SU-DHL-6 (cell line): ENCODE measurements around the gene ANKH.
A peak's percentile ranks its signal among the peaks of the same experiment; 100 is the strongest.

ENCODE experiments used
- H2AFZ ChIP-seq: fragments of 200-600 bp; sonication (generic); 2 replicates; pipeline ENCODE4 v1.6.1; 2014; ENCODE audit warnings: low read depth, mild to moderate bottlenecking, moderate library complexity, mixed read lengths, antibody characterized with exemption, low read length; ENCODE audit not compliant: severe bottlenecking
- H3F3A ChIP-seq: fragments of 200-600 bp; shearing (Covaris generic); 2 replicates; pipeline ENCODE4 v1.6.0; 2016; ENCODE audit warnings: antibody characterized with exemption, mild to moderate bottlenecking; ENCODE audit not compliant: insufficient read depth
- H3K27ac ChIP-seq: fragments of 200-600 bp; sonication (generic); 2 replicates; pipeline ENCODE4 v1.5.1; 2016; ENCODE audit warnings: low read depth, mild to moderate bottlenecking, low read length, moderate library complexity, mixed read lengths
- H3K27me3 ChIP-seq: fragments of 200-600 bp; sonication (generic), shearing (Covaris generic); 2 replicates; pipeline ENCODE4 v1.6.0; 2014; ENCODE audit warnings: mild to moderate bottlenecking, low read length
- H3K36me3 ChIP-seq: fragments of 200-600 bp; sonication (generic); 2 replicates; pipeline ENCODE4 v1.6.1; 2014; ENCODE audit warnings: mild to moderate bottlenecking, low read length, mixed read lengths
- H3K4me2 ChIP-seq: fragments of 300-600, 200-600 bp; shearing (Covaris generic), sonication (generic); 2 replicates; pipeline ENCODE4 v1.6.0; 2014; ENCODE audit warnings: low read length, low read depth, mild to moderate bottlenecking; ENCODE audit not compliant: poor library complexity, severe bottlenecking
- H3K4me3 ChIP-seq: fragments of 200-600 bp; sonication (generic); 2 replicates; pipeline ENCODE4 v1.5.1; 2014; ENCODE audit warnings: antibody characterized with exemption, low read length, mild to moderate bottlenecking, mixed read lengths; ENCODE audit not compliant: insufficient read depth, poor library complexity, severe bottlenecking
- H3K79me2 ChIP-seq: fragments of 200-600 bp; sonication (generic); 2 replicates; pipeline ENCODE4 v1.6.1; 2014; ENCODE audit warnings: mild to moderate bottlenecking, low read length, moderate library complexity; ENCODE audit not compliant: insufficient read depth
- H3K9ac ChIP-seq: fragments of 200-600 bp; sonication (generic); 2 replicates; pipeline ENCODE4 v1.7.0; 2014; ENCODE audit warnings: mild to moderate bottlenecking, low read length
- H3K9me2 ChIP-seq: fragments of 200-600 bp; sonication (generic); replicated peaks from 2 replicates; pipeline ENCODE4 v1.6.1; 2014; ENCODE audit warnings: low read length; ENCODE audit not compliant: insufficient read depth
- H3K9me3 ChIP-seq: fragments of 200-600 bp; sonication (generic); 2 replicates; pipeline ENCODE4 v1.6.1; 2014; ENCODE audit warnings: low read length, mixed read lengths; ENCODE audit not compliant: insufficient read depth
- H4K20me1 ChIP-seq: fragments of 200-600 bp; sonication (generic); 2 replicates; pipeline ENCODE4 v1.6.1; 2014; ENCODE audit warnings: low read depth, mild to moderate bottlenecking, antibody characterized with exemption, low read length, moderate library complexity, mixed read lengths
- CTCF ChIP-seq: fragments of 200-600 bp; sonication (generic); IDR thresholded peaks from one replicate; pipeline ENCODE4 v1.5.1; 2017; ENCODE audit warnings: antibody characterized with exemption, mild to moderate bottlenecking, low read length, moderate library complexity; ENCODE audit not compliant: insufficient read depth, poor library complexity, severe bottlenecking
- EZH2phosphoT487 ChIP-seq: fragments of 200-600 bp; sonication (generic), shearing (Covaris generic); conservative IDR thresholded peaks from 2 replicates; pipeline ENCODE4 v1.6.1; 2018; ENCODE audit warnings: mild to moderate bottlenecking, antibody characterized with exemption, low read length, moderate library complexity, mixed read lengths

The ANKH gene

GRCh38 chr5:14745753-14746152 lies 125.8 kb downstream of the ANKH start:
- peak overlapping the region; percentile 42 for H3K4me2 ChIP-seq
- no peaks in the 10 kb centered on the region for H3K27me3 ChIP-seq
- no peaks in the 10 kb centered on the region for H3K9me3 ChIP-seq
- no peaks in the 10 kb centered on the region for H4K20me1 ChIP-seq
- H3K9me2 ChIP-seq: no peaks in the 10 kb centered on the region
- peak overlapping the region; percentile 79 for H3K27ac ChIP-seq
- H3K9ac ChIP-seq: peak overlapping the region; percentile 45
- H3K79me2 ChIP-seq: no peaks in the 10 kb centered on the region
- peaks cover 6% of the 10 kb centered on the region; the same call in 1 of the 2 replicates for H3K36me3 ChIP-seq
- H3K4me3 ChIP-seq: no peak overlapping the region
- H3F3A ChIP-seq: 0 out of 2 replicates have a peak, but pooled peaks cover 4% of the 10 kb centered on the region
- TF ChIP-seq EZH2phosphoT487: no peak
- no peak for TF ChIP-seq CTCF
- no peak overlapping the region for H2AFZ ChIP-seq

DNA sequence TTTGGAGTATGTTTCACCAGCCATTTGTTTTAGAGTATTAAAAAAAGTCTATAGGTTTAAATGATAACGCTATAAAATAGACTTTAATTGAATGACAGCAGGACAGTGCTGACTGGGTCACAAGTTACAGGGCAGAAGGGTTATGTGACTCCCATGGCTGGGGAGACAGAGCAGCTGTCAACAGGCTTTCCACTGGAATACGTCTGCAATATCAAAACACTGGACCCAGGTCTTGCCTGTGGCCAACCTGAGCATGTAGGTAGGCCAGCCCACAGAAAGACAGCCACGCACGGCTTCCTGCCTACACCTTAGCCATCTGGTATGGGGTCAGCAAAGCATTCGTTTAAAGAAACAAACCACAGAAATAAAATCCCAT lies 126.4 kb downstream of the ANKH start:
- Histone ChIP-seq H4K20me1 (no peaks in the 10 kb centered on the region), H3K9ac (peak overlapping the region; percentile 45), H3K4me3 (no peak overlapping the region), H3K36me3 (peaks cover 6% of the 10 kb centered on the region; the same call in 1 of the 2 replicates), H3F3A (0 out of 2 replicates have a peak, but pooled peaks cover 4% of the 10 kb centered on the region), H2AFZ (no peak overlapping the region), H3K27ac (peak overlapping the region; percentile 79), H3K9me3 (no peaks in the 10 kb centered on the region), H3K79me2 (no peaks in the 10 kb centered on the region), H3K27me3 (no peaks in the 10 kb centered on the region), H3K9me2 (no peaks in the 10 kb centered on the region), H3K4me2 (peak overlapping the region; percentile 42)
- TF ChIP-seq EZH2phosphoT487 (no peak), CTCF (no peak)

DNA sequence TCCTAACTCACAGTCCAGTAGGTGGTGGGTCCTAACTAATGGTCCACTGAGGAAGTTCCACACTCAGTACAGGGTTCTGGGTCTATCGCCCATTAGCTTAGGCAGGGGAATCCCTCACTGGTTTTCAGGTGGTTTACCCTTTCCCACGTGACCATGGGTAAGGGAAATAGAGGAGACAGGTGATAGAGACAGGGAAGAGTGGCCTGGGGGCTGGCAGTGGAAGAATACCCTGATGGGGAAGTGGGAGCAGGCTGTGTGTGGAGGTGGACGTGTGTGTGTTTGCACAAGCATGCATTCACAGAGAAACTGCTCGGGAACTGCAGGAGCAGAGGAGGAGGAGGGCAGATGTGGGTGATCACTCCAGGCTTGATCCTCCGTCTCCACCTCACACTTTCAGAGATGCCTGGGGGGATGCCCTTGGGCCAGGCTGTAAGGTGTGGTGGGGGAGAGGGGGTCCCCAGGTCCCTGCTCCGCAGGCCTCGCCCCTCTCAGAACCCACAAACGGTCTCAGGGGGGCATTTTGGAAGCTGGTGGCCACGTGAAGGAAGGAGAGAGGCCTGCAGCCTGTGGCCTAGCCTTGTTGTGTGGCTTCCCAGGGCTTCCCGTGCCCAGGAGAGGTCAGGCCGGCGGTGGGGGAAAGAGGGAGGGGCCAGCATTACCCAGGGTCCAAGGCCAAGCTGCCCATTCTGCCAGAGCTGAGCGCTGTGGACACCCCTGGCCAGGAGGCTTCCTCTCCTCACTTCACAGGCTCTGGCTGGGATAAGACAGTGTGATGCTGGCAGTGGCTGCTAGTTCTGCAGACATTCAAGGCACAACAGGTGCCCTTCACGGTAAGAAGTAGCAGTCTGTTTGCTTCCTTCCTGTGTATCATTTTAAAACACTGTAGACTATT lies 127.0 kb downstream of the ANKH start:
- Histone ChIP-seq H3K9me3 (no peaks in the 10 kb centered on the region), H3K9me2 (no peaks in the 10 kb centered on the region), H2AFZ (no peak overlapping the region), H3K9ac (peak overlapping the region; percentile 45), H3K27ac (peak overlapping the region; percentile 79), H3K4me3 (no peak overlapping the region), H3K4me2 (peak overlapping the region; percentile 42), H3K79me2 (no peaks in the 10 kb centered on the region), H3F3A (0 out of 2 replicates have a peak, but pooled peaks cover 4% of the 10 kb centered on the region), H3K36me3 (peaks cover 6% of the 10 kb centered on the region; the same call in 1 of the 2 replicates), H3K27me3 (no peaks in the 10 kb centered on the region), H4K20me1 (no peaks in the 10 kb centered on the region)
- no peak for TF ChIP-seq CTCF
- TF ChIP-seq EZH2phosphoT487: no peak
